IMR-90 (cell line): ENCODE data around the gene CDH13. TPM values are rescaled to one million over a fixed set of nuclear protein-coding genes. Genes with fewer than 3 reads are reported as not detected.

Experiments used
- ATAC-seq: fragments of 200-7000 bp; cut with Tn5 transposase; 2 replicates; pipeline ENCODE4 v1.9.1; 2020; ENCODE audit warnings: low read depth, mild to moderate bottlenecking, moderate library complexity
- BruUV-seq: library from RNA; stranded (reverse); fragments of 400-500 nt; replicated peaks from 2 replicates; lab custom pipeline; 2021; lab: Mats Ljungman, UMichigan
- CTCF ChIA-PET: fragments of 300-600 bp; formaldehyde crosslinking; extraction: SDS; loops from one replicate; lab custom pipeline; 2021; ENCODE audit warnings: antibody characterized with exemption; lab: Yijun Ruan, JAX
- POLR2A ChIA-PET: fragments of 300-600 bp; sonication (Branson Sonifier 250); formaldehyde crosslinking; loops from one replicate; lab custom pipeline; 2022; ENCODE audit warnings: antibody characterized with exemption; ENCODE audit not compliant: unreplicated experiment; lab: Charles Lee
- DNase-seq: peaks from one replicate; pipeline ENCODE4 v3.0.0; 2013
- H2AFZ ChIP-seq: replicated peaks from 2 replicates; pipeline ENCODE3; 2013; ENCODE audit warnings: low read length, mild to moderate bottlenecking; ENCODE audit not compliant: poor library complexity
- H2AK5ac ChIP-seq: 2 replicates; pipeline ENCODE4 v1.6.1; 2013; ENCODE audit warnings: low read depth, low read length, inconsistent platforms
- H2AK9ac ChIP-seq: replicated peaks from 2 replicates; pipeline ENCODE3; 2013; ENCODE audit warnings: mild to moderate bottlenecking, low read depth, low read length, moderate library complexity; ENCODE audit not compliant: poor library complexity
- H2BK120ac ChIP-seq: 2 replicates; pipeline ENCODE4 v1.6.1; 2013; ENCODE audit warnings: low read depth, low read length, inconsistent platforms
- H2BK15ac ChIP-seq: 3 replicates; pipeline ENCODE4 v1.6.1; 2013; ENCODE audit warnings: low read depth, low read length, inconsistent platforms
- H2BK20ac ChIP-seq: 2 replicates; pipeline ENCODE4 v1.6.1; 2013; ENCODE audit warnings: low read depth, mild to moderate bottlenecking, inconsistent platforms, low read length, moderate library complexity
- H2BK5ac ChIP-seq: 2 replicates; pipeline ENCODE4 v1.6.1; 2013; ENCODE audit warnings: mild to moderate bottlenecking, low read depth, low read length, inconsistent platforms; ENCODE audit not compliant: poor library complexity, severe bottlenecking
- H3K14ac ChIP-seq: replicated peaks from 2 replicates; pipeline ENCODE4 v1.6.1; 2013; ENCODE audit warnings: low read depth, low read length, inconsistent platforms
- H3K18ac ChIP-seq: 2 replicates; pipeline ENCODE4 v1.6.1; 2013; ENCODE audit warnings: low read depth, low read length, control low read depth
- H3K23ac ChIP-seq: 2 replicates; pipeline ENCODE4 v1.6.1; 2013; ENCODE audit warnings: low read depth, low read length, inconsistent platforms
- H3K27ac ChIP-seq: 2 replicates; pipeline ENCODE4 v1.5.1; 2013; ENCODE audit warnings: mild to moderate bottlenecking, control low read depth, low read length; ENCODE audit not compliant: insufficient read depth
- H3K27me3 ChIP-seq: 2 replicates; pipeline ENCODE4 v1.6.1; 2013; ENCODE audit warnings: low read length; ENCODE audit not compliant: control insufficient read depth, insufficient read depth
- H3K36me3 ChIP-seq: 2 replicates; pipeline ENCODE4 v1.6.1; 2013; ENCODE audit warnings: low read length, mixed read lengths; ENCODE audit not compliant: control insufficient read depth, insufficient read depth
- H3K4ac ChIP-seq: 2 replicates; pipeline ENCODE4 v1.6.1; 2013; ENCODE audit warnings: low read depth, low read length, inconsistent platforms
- H3K4me1 ChIP-seq: 2 replicates; pipeline ENCODE4 v1.6.1; 2013; ENCODE audit warnings: low read length, mixed read lengths; ENCODE audit not compliant: control insufficient read depth, insufficient read depth
- H3K4me2 ChIP-seq: 2 replicates; pipeline ENCODE4 v1.6.1; 2013; ENCODE audit warnings: low read depth, mild to moderate bottlenecking, control low read depth, low read length, moderate library complexity
- H3K4me3 ChIP-seq: 2 replicates; pipeline ENCODE4 v1.5.1; 2013; ENCODE audit warnings: low read depth, mild to moderate bottlenecking, control low read depth, low read length, moderate library complexity; ENCODE audit not compliant: insufficient read depth
- H3K56ac ChIP-seq: 2 replicates; pipeline ENCODE4 v1.6.1; 2013; ENCODE audit warnings: low read length, inconsistent platforms; ENCODE audit not compliant: insufficient read depth; ENCODE audit errors: extremely low read depth
- H3K79me1 ChIP-seq, 2 experiments: 2 replicates each; pipeline ENCODE4 v1.6.1; 2013; ENCODE audit warnings: low read length in 2 of 2, inconsistent platforms in 1 of 2, low read depth in 1 of 2
- H3K9ac ChIP-seq: 2 replicates; pipeline ENCODE4 v1.6.1; 2013; ENCODE audit warnings: low read depth, low read length, control low read depth
- H3K9me1 ChIP-seq: 2 replicates; pipeline ENCODE4 v1.6.1; 2013; ENCODE audit warnings: low read length, inconsistent platforms; ENCODE audit not compliant: insufficient read depth
- H3K9me3 ChIP-seq: 2 replicates; pipeline ENCODE4 v1.6.1; 2013; ENCODE audit warnings: low read length; ENCODE audit not compliant: control insufficient read depth, insufficient read depth
- H4K20me1 ChIP-seq: 2 replicates; pipeline ENCODE4 v1.6.1; 2013; ENCODE audit warnings: low read length, inconsistent platforms; ENCODE audit not compliant: insufficient read depth
- H4K5ac ChIP-seq: 2 replicates; pipeline ENCODE4 v1.6.1; 2013; ENCODE audit warnings: mild to moderate bottlenecking, low read depth, low read length, control low read depth
- H4K8ac ChIP-seq, 2 experiments: 2 replicates each; pipeline ENCODE4 v1.6.1; 2013; ENCODE audit warnings: low read depth in 2 of 2, low read length in 2 of 2, control low read depth in 1 of 2, inconsistent platforms in 1 of 2
- H4K91ac ChIP-seq: 2 replicates; pipeline ENCODE4 v1.6.1; 2013; ENCODE audit warnings: low read depth, low read length, inconsistent platforms; ENCODE audit not compliant: insufficient read depth
- BHLHE40 ChIP-seq: fragments of 150-350 bp; IDR thresholded peaks from 2 replicates; pipeline ENCODE4 v1.6.1; 2016; ENCODE audit warnings: mild to moderate bottlenecking, low read depth, low read length
- CEBPB ChIP-seq: IDR thresholded peaks from 2 replicates; pipeline ENCODE4 v1.6.1; 2012; ENCODE audit warnings: low read depth, low read length, improper control_type of control experiment
- CHD1 ChIP-seq: IDR thresholded peaks from 2 replicates; pipeline ENCODE4 v1.6.1; 2012; ENCODE audit warnings: low read depth, low read length, improper control_type of control experiment
- ELK1 ChIP-seq: fragments of 150-350 bp; IDR thresholded peaks from 2 replicates; pipeline ENCODE4 v1.6.1; 2016; ENCODE audit warnings: low read depth, mild to moderate bottlenecking, low read length, moderate library complexity, borderline replicate concordance
- FOS ChIP-seq: fragments of 150-350 bp; IDR thresholded peaks from 2 replicates; pipeline ENCODE4 v1.6.1; 2016; ENCODE audit warnings: low read depth, low read length
- MAFK ChIP-seq: IDR thresholded peaks from 2 replicates; pipeline ENCODE4 v1.6.1; 2012; ENCODE audit warnings: low read depth, low read length, improper control_type of control experiment
- MAZ ChIP-seq: IDR thresholded peaks from 2 replicates; pipeline ENCODE4 v1.6.1; 2012; ENCODE audit warnings: low read depth, mild to moderate bottlenecking, low read length, improper control_type of control experiment, moderate library complexity, borderline replicate concordance
- MXI1 ChIP-seq: IDR thresholded peaks from 2 replicates; pipeline ENCODE4 v1.6.1; 2012; ENCODE audit warnings: low read depth, mild to moderate bottlenecking, low read length, moderate library complexity, borderline replicate concordance
- NFE2L2 ChIP-seq: fragments of 150-350 bp; IDR thresholded peaks from 2 replicates; pipeline ENCODE4 v1.6.1; 2016; ENCODE audit warnings: low read depth, mild to moderate bottlenecking, low read length
- POLR2A ChIP-seq: IDR thresholded peaks from 2 replicates; pipeline ENCODE4 v1.6.1; 2012; ENCODE audit warnings: mild to moderate bottlenecking, low read depth, low read length
- RAD21 ChIP-seq: IDR thresholded peaks from 2 replicates; pipeline ENCODE4 v1.6.1; 2012; ENCODE audit warnings: low read length, improper control_type of control experiment
- RCOR1 ChIP-seq: IDR thresholded peaks from 2 replicates; pipeline ENCODE4 v1.6.1; 2012; ENCODE audit warnings: mild to moderate bottlenecking, low read length, improper control_type of control experiment; ENCODE audit not compliant: insufficient replicate concordance
- RFX5 ChIP-seq: IDR thresholded peaks from 2 replicates; pipeline ENCODE4 v1.8.0; 2012; ENCODE audit warnings: low read depth, mild to moderate bottlenecking, low read length, moderate library complexity
- SMC3 ChIP-seq: fragments of 150-350 bp; IDR thresholded peaks from 2 replicates; pipeline ENCODE4 v1.6.1; 2016; ENCODE audit warnings: low read depth, mild to moderate bottlenecking, antibody characterized with exemption, low read length, moderate library complexity
- USF2 ChIP-seq: fragments of 150-350 bp; IDR thresholded peaks from 2 replicates; pipeline ENCODE4 v1.6.1; 2017; ENCODE audit warnings: mild to moderate bottlenecking, antibody characterized with exemption, low read length, low read depth
- WGBS, 2 experiments: methylation state at CpG; one replicate each; pipeline versions ENCODE4 v1.1.5 to v1.1.7; 2013; ENCODE audit warnings: missing lambda C conversion rate in 2 of 2; ENCODE audit not compliant: insufficient read length in 1 of 2; ENCODE audit errors: extremely low coverage in 2 of 2; 5-methylcytosine and 5-hydroxymethylcytosine counted together
- dilution Hi-C: fragments of 300-500 bp; cut with HindIII; formaldehyde crosslinking; loops from one replicate; pipeline ENCODE4 v1.14.3; 2018; ENCODE audit warnings: low sequenced_read_pairs; ENCODE audit not compliant: unreplicated experiment
- in situ Hi-C: fragments of 300-500 bp; cut with MboI; formaldehyde crosslinking; loops from 3 replicates; pipeline ENCODE4 v1.14.3; 2019; ENCODE audit warnings: low sequenced_read_pairs, inconsistent platforms, mixed read lengths
- intact Hi-C: fragments of 100-400 bp; cut with micrococcal nuclease; formaldehyde crosslinking; loops from 2 replicates; pipeline ENCODE4 v1.10.0; 2022
- polyA plus RNA-seq, 3 experiments: library from polyadenylated mRNA; depleted of rRNA; stranded (reverse); fragments of >200 nt; gene quantifications; 2 replicates each; pipeline ENCODE4 v1.2.3, GENCODE V29; 2012; ENCODE audit warnings: low replicate concordance in 1 of 3
- total RNA-seq: library from RNA; depleted of rRNA; stranded (reverse); fragments of >200 nt; gene quantifications from 2 replicates; pipeline ENCODE4 v1.2.3, GENCODE V29; 2012
- TF ChIP-seq, protein P1 (sequence below): conservative IDR thresholded peaks from 2 replicates; pipeline ENCODE4 v1.5.1; 2012; ENCODE audit warnings: mild to moderate bottlenecking, low read depth, low read length, improper control_type of control experiment

Gene CDH13
- total and polyA plus RNA-seq, 2 of the 4 experiments (the other 2 are of a cell fraction): 61.6 to 74.7 TPM

GRCh38 chr16:82992786-82993185 lies 366.0 kb downstream of the CDH13 start:
- H3K56ac ChIP-seq: no peak overlapping the region
- intact Hi-C loops (loop anchor here (10.0 kb wide), 1 partner anchor 358 kb away; no protein-coding TSS in a partner anchor), dilution Hi-C loops (no loop called here), in situ Hi-C loops (no loop called here)
- H4K20me1 ChIP-seq: no peaks in the 10 kb centered on the region
- no peak overlapping the region for H2AK9ac ChIP-seq
- TF ChIP-seq RCOR1 (no peak), POLR2A (no peak), MXI1 (no peak), RFX5 (no peak), MAFK (no peak), RAD21 (no peak), BHLHE40 (no peak), ELK1 (no peak), CHD1 (no peak), MAZ (no peak), FOS (no peak), CEBPB (no peak), USF2 (no peak), NFE2L2 (no peak), SMC3 (no peak)
- TF ChIP-seq, protein P1, sequence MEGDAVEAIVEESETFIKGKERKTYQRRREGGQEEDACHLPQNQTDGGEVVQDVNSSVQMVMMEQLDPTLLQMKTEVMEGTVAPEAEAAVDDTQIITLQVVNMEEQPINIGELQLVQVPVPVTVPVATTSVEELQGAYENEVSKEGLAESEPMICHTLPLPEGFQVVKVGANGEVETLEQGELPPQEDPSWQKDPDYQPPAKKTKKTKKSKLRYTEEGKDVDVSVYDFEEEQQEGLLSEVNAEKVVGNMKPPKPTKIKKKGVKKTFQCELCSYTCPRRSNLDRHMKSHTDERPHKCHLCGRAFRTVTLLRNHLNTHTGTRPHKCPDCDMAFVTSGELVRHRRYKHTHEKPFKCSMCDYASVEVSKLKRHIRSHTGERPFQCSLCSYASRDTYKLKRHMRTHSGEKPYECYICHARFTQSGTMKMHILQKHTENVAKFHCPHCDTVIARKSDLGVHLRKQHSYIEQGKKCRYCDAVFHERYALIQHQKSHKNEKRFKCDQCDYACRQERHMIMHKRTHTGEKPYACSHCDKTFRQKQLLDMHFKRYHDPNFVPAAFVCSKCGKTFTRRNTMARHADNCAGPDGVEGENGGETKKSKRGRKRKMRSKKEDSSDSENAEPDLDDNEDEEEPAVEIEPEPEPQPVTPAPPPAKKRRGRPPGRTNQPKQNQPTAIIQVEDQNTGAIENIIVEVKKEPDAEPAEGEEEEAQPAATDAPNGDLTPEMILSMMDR: no peak
- H2BK20ac ChIP-seq: no peak overlapping the region
- H3K79me1 ChIP-seq: peaks cover 13 to 27% of the 10 kb centered on the region in 2 experiments; a peak in 3 of 4 replicates
- ATAC-seq (no peak), DNase-seq (no peak)
- H3K4ac ChIP-seq: no peak overlapping the region
- H4K5ac ChIP-seq: no peak overlapping the region
- no peaks in the 10 kb centered on the region for H3K36me3 ChIP-seq
- ChIA-PET CTCF (no interaction called here), POLR2A (interaction anchor here (1.1 kb wide), 1 partner anchor 13 kb away, joined by 3 read pairs; no protein-coding TSS in a partner anchor)
- BruUV-seq: no TSS peak
- no peak overlapping the region for H4K91ac ChIP-seq
- no peak overlapping the region for H2BK120ac ChIP-seq
- H3K4me3 ChIP-seq: no peak overlapping the region
- no peak overlapping the region for H2AK5ac ChIP-seq
- no peaks in the 10 kb centered on the region for H3K27me3 ChIP-seq
- no peak overlapping the region for H3K23ac ChIP-seq
- peaks cover 4% of the 10 kb centered on the region for H3K4me1 ChIP-seq
- no peak overlapping the region for H3K18ac ChIP-seq
- H2BK5ac ChIP-seq: no peak overlapping the region
- no peak overlapping the region for H3K14ac ChIP-seq
- H4K8ac ChIP-seq: no peak overlapping the region
- no peak overlapping the region for H3K4me2 ChIP-seq
- H3K9me3 ChIP-seq: no peaks in the 10 kb centered on the region
- WGBS, 2 experiments: no CpG with 5 or more reads among the region's 3 CpGs
- no peak overlapping the region for H3K9ac ChIP-seq
- H3K27ac ChIP-seq: no peak overlapping the region
- H2BK15ac ChIP-seq: no peak overlapping the region
- peaks cover 9% of the 10 kb centered on the region for H3K9me1 ChIP-seq
- no peak overlapping the region for H2AFZ ChIP-seq
